Panc1 (cell line): ENCODE data around the gene DYRK3. TPM values are rescaled to one million over a fixed set of nuclear protein-coding genes. Genes with fewer than 3 reads are reported as not detected.

Experiments used
- ATAC-seq: fragments of 200-7000 bp; cut with Tn5 transposase; 2 replicates; pipeline ENCODE4 v1.9.1; 2020; ENCODE audit warnings: mild to moderate bottlenecking, moderate library complexity
- BruUV-seq: library from RNA; stranded (reverse); fragments of 400-500 nt; replicated peaks from 2 replicates; lab custom pipeline; 2021; lab: Mats Ljungman, UMichigan
- CTCF ChIA-PET: fragments of 300-600 bp; sonication (Branson Sonifier 250); formaldehyde crosslinking; loops from one replicate; lab custom pipeline; 2022; ENCODE audit warnings: antibody characterized with exemption; lab: Charles Lee
- POLR2A ChIA-PET: fragments of 300-600 bp; sonication (Branson Sonifier 250); formaldehyde crosslinking; loops from one replicate; lab custom pipeline; 2022; ENCODE audit warnings: antibody characterized with exemption; lab: Charles Lee
- DNase-seq: peaks from one replicate; pipeline ENCODE4 v3.0.0-alpha.2; 2010; ENCODE audit warnings: low read depth, low spot score
- H3K27ac ChIP-seq: 2 replicates; pipeline ENCODE4 v1.5.1; 2011; ENCODE audit warnings: mild to moderate bottlenecking, low read length, inconsistent platforms
- H3K27me3 ChIP-seq: fragments of 200-500 bp; sonication (Bioruptor generic); 2 replicates; pipeline ENCODE4 v1.6.0; 2014; ENCODE audit warnings: low read length, inconsistent platforms; ENCODE audit not compliant: control insufficient read depth, insufficient read depth
- H3K36me3 ChIP-seq: fragments of 200-500 bp; sonication (Bioruptor generic); 2 replicates; pipeline ENCODE4 v1.5.1; 2014; ENCODE audit warnings: inconsistent platforms, mild to moderate bottlenecking, low read length, moderate library complexity; ENCODE audit not compliant: control insufficient read depth, insufficient read depth
- H3K4me1 ChIP-seq: 2 replicates; pipeline ENCODE4 v1.5.1; 2011; ENCODE audit warnings: inconsistent platforms, mild to moderate bottlenecking, low read length, moderate library complexity; ENCODE audit not compliant: control insufficient read depth, insufficient read depth
- H3K4me3 ChIP-seq, 2 experiments: 2 replicates each; pipeline ENCODE4 v1.5.1; 2011 to 2012; ENCODE audit warnings: low read depth in 2 of 2, low read length in 2 of 2, mild to moderate bottlenecking in 2 of 2, inconsistent platforms in 1 of 2, moderate library complexity in 1 of 2
- H3K9me3 ChIP-seq: fragments of 200-500 bp; sonication (Bioruptor generic); 2 replicates; pipeline ENCODE4 v1.5.1; 2014; ENCODE audit warnings: low read depth, mild to moderate bottlenecking, inconsistent platforms, low read length, moderate library complexity; ENCODE audit not compliant: control insufficient read depth, insufficient read depth
- POLR2AphosphoS5 ChIP-seq: IDR thresholded peaks from 2 replicates; pipeline ENCODE4 v1.6.1; 2012; ENCODE audit warnings: mild to moderate bottlenecking, low read depth, low read length, moderate library complexity
- SIN3A ChIP-seq: IDR thresholded peaks from 2 replicates; pipeline ENCODE4 v1.6.1; 2012; ENCODE audit warnings: low read depth, mild to moderate bottlenecking, low read length, moderate library complexity, borderline replicate concordance; ENCODE audit not compliant: insufficient read depth
- TCF7L2 ChIP-seq: IDR thresholded peaks from 2 replicates; pipeline ENCODE4 v1.6.1; 2011; ENCODE audit warnings: mild to moderate bottlenecking, low read depth, low read length, inconsistent platforms
- in situ Hi-C: cut with HindIII; loops from 2 replicates; pipeline ENCODE4 v1.10.0; 2016; ENCODE audit warnings: low sequenced_read_pairs, low pct_unique_long_range_greater_than_20kb
- intact Hi-C: fragments of 100-400 bp; cut with micrococcal nuclease; formaldehyde crosslinking; loops from one replicate; pipeline ENCODE4 v1.10.0; 2022; ENCODE audit not compliant: unreplicated experiment
- total RNA-seq: library from RNA; stranded (reverse); gene quantifications from one replicate; pipeline ENCODE4 v1.2.1, GENCODE V29; 2021; ENCODE audit not compliant: unreplicated experiment
- TF ChIP-seq, protein P1 (sequence below), 2 experiments: IDR thresholded peaks; 2 replicates each; pipeline ENCODE4 v1.6.1; 2011 to 2012; ENCODE audit warnings: low read depth in 2 of 2, control low read depth in 1 of 2, low read length in 1 of 2, mild to moderate bottlenecking in 1 of 2, moderate library complexity in 1 of 2; ENCODE audit not compliant: insufficient read depth in 1 of 2
- TF ChIP-seq, protein P2 (sequence below): fragments of 450-650 bp; IDR thresholded peaks from 2 replicates; pipeline ENCODE4 v1.5.1; 2017; ENCODE audit warnings: mild to moderate bottlenecking

The DYRK3 gene
- total RNA-seq, 1 experiment from 2014 or later, result 12.0 TPM

DNA sequence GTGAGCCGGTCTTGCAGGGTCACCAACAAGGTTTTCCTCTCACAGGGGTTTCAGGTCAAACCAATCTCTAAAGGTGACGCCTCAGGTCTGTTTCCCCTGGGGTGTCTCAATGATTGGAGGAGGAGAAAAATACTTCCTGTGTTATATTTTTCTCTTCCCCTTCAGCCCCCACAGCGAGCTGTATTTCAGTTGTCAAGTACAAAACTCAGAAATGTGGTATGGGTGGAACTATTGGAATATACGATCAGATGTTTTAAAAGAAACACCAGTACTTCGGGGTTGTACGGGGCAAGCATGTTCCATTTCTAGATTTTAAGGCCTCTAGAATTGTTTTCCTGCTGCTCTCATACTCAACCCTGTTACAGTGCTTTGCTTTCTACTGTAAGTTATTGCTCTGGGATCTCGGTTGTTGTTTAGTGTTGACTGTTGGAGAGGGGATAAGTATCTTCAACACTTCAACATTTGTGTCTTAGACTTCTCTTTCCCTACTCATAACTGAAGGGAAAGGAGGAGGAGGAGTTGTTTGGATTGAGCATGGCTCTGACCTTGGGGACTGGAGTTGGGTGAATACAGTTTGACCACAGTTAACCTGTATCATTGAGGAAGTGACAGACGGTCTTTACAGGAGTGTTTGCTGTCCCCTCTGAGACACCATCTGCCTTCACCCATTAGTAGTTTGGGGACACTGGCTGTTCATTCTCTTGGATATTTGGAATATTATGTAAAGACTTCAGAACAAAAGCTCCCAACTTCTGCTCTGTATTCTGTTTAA, 51.3 kb downstream of the DYRK3 start:
- H3K4me1 ChIP-seq, result peaks cover 33% of the 10 kb centered on the region

DNA sequence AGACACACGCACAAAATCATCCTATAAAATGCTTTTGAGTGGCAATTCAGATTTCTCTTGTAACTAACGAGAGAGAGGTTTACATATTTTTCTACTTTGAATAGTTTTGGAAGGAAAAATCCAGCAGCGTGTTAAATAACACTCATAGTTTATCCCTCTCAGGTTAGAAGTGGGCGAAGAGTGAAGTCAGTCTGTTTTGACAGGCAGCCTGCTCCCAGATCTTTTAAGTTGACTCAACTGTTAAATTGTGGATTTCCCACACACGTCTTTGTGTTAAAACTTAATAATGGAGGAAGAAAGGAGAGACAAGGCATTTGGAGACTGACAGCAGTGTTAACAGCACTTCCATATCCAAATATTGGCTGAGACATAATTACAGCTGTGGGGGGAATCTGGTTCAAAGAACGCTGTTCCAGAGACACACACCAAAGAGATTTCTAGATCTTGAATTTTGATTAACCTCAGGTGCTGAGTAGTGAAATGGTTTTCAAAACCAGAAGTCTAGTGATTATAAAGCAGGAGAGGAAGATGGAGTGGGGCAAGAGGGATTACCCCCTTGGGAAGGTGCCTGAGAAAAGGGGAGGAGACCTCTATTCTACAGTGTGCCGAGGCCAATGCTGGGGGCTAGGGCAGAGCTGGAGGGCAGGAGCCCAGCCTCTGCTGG, 52.0 kb downstream of the DYRK3 start:
- H3K9me3 ChIP-seq, result no peaks in the 10 kb centered on the region
- intact Hi-C loops, result no loop called here
- CTCF ChIA-PET, result no interaction called here

More for the DNA sequence above, 51.3 kb downstream of the DYRK3 start:
- Histone ChIP-seq H3K9me3 (no peaks in the 10 kb centered on the region), H3K4me3 (peak overlapping the region; percentile 84 to 87), H3K36me3 (no peaks in the 10 kb centered on the region; the same call in 1 of the 2 replicates), H3K27ac (peak overlapping the region; percentile 86), H3K27me3 (peaks cover 10% of the 10 kb centered on the region)
- no TSS peak for BruUV-seq
- ATAC-seq (no peak), DNase-seq (no peak)
- TF ChIP-seq, protein P1, sequence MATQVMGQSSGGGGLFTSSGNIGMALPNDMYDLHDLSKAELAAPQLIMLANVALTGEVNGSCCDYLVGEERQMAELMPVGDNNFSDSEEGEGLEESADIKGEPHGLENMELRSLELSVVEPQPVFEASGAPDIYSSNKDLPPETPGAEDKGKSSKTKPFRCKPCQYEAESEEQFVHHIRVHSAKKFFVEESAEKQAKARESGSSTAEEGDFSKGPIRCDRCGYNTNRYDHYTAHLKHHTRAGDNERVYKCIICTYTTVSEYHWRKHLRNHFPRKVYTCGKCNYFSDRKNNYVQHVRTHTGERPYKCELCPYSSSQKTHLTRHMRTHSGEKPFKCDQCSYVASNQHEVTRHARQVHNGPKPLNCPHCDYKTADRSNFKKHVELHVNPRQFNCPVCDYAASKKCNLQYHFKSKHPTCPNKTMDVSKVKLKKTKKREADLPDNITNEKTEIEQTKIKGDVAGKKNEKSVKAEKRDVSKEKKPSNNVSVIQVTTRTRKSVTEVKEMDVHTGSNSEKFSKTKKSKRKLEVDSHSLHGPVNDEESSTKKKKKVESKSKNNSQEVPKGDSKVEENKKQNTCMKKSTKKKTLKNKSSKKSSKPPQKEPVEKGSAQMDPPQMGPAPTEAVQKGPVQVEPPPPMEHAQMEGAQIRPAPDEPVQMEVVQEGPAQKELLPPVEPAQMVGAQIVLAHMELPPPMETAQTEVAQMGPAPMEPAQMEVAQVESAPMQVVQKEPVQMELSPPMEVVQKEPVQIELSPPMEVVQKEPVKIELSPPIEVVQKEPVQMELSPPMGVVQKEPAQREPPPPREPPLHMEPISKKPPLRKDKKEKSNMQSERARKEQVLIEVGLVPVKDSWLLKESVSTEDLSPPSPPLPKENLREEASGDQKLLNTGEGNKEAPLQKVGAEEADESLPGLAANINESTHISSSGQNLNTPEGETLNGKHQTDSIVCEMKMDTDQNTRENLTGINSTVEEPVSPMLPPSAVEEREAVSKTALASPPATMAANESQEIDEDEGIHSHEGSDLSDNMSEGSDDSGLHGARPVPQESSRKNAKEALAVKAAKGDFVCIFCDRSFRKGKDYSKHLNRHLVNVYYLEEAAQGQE (IDR thresholded peaks at IDR 0.05; ENCODE audit: insufficient read depth in 1 of 2, low read depth in 2 of 2, low read length in 1 of 2), result no peak
- TF ChIP-seq, protein P2, sequence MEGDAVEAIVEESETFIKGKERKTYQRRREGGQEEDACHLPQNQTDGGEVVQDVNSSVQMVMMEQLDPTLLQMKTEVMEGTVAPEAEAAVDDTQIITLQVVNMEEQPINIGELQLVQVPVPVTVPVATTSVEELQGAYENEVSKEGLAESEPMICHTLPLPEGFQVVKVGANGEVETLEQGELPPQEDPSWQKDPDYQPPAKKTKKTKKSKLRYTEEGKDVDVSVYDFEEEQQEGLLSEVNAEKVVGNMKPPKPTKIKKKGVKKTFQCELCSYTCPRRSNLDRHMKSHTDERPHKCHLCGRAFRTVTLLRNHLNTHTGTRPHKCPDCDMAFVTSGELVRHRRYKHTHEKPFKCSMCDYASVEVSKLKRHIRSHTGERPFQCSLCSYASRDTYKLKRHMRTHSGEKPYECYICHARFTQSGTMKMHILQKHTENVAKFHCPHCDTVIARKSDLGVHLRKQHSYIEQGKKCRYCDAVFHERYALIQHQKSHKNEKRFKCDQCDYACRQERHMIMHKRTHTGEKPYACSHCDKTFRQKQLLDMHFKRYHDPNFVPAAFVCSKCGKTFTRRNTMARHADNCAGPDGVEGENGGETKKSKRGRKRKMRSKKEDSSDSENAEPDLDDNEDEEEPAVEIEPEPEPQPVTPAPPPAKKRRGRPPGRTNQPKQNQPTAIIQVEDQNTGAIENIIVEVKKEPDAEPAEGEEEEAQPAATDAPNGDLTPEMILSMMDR, result no peak
- TF ChIP-seq POLR2AphosphoS5, result no peak
- no peak for TF ChIP-seq TCF7L2
- TF ChIP-seq SIN3A, result no peak
- CTCF ChIA-PET, result no interaction called here
- POLR2A ChIA-PET, result no interaction called here
- intact Hi-C loops (no loop called here), in situ Hi-C loops (no loop called here)

More for the DNA sequence above, 52.0 kb downstream of the DYRK3 start:
- H3K4me1 ChIP-seq, result peaks cover 38% of the 10 kb centered on the region
- no peaks in the 10 kb centered on the region; the same call in 1 of the 2 replicates for H3K36me3 ChIP-seq
- H3K4me3 ChIP-seq, result peak overlapping the region in 1 of 2 experiments; percentile 84; a peak in 2 of 4 replicates
- in situ Hi-C loops, result no loop called here
- H3K27me3 ChIP-seq, result peaks cover 5% of the 10 kb centered on the region; the same call in 1 of the 2 replicates
- BruUV-seq, result TSS peak; percentile 65
- no peak for DNase-seq
- ATAC-seq, result no peak
- H3K27ac ChIP-seq, result no peak overlapping the region; the same call in 1 of the 2 replicates
- TF ChIP-seq TCF7L2 (no peak), POLR2AphosphoS5 (no peak), SIN3A (no peak)
- TF ChIP-seq, protein P2, result no peak
- TF ChIP-seq, protein P1 (IDR thresholded peaks at IDR 0.05; ENCODE audit: insufficient read depth in 1 of 2, low read depth in 2 of 2, low read length in 1 of 2), result no peak
- POLR2A ChIA-PET, result interaction anchor here (0.5 kb wide), 2 partner anchors 10 to 45 kb away, joined by 4 to 9 read pairs; no protein-coding TSS in a partner anchor
